ENCODE measurements around the gene TNFRSF8. TPM values are rescaled to one million over a fixed set of nuclear protein-coding genes. Genes with fewer than 3 reads are reported as not detected.

The TNFRSF8 gene
- total and polyA plus RNA-seq, 7 donors, result 0.68 to 1.8 (median 0.87) TPM; not detected in 1

DNA sequence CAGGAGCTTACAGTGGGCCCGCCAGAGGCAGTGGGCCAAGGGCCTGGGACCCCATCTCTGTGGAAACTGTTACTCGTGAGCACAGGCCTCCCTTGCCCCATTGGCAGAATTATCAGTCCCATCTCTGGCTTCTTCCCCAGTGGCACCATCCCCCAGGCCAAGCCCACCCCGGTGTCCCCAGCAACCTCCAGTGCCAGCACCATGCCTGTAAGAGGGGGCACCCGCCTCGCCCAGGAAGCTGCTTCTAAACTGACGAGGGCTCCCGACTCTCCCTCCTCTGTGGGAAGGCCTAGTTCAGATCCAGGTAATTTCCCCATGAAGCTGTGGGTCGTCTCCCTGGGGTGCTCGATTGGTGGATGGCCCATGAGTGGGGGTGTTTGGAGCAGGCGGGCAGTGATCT lies 46.8 kb downstream of the TNFRSF8 start:
- Histone ChIP-seq H3K36me3 (no peaks in the 10 kb centered on the region), H3K27me3 (peaks cover 0 to 6% (median 0%) of the 10 kb centered on the region in 3 donors), H3K4me3 (no peak overlapping the region), H3K9me3 (no peaks in the 10 kb centered on the region), H3K4me1 (no peaks in the 10 kb centered on the region), H3K27ac (no peak overlapping the region)
- 91 to 94% methylated on average over 10 of the region's 10 CpGs for WGBS, 2 donors
- TF ChIP-seq, protein P1, sequence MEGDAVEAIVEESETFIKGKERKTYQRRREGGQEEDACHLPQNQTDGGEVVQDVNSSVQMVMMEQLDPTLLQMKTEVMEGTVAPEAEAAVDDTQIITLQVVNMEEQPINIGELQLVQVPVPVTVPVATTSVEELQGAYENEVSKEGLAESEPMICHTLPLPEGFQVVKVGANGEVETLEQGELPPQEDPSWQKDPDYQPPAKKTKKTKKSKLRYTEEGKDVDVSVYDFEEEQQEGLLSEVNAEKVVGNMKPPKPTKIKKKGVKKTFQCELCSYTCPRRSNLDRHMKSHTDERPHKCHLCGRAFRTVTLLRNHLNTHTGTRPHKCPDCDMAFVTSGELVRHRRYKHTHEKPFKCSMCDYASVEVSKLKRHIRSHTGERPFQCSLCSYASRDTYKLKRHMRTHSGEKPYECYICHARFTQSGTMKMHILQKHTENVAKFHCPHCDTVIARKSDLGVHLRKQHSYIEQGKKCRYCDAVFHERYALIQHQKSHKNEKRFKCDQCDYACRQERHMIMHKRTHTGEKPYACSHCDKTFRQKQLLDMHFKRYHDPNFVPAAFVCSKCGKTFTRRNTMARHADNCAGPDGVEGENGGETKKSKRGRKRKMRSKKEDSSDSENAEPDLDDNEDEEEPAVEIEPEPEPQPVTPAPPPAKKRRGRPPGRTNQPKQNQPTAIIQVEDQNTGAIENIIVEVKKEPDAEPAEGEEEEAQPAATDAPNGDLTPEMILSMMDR (IDR thresholded peaks at IDR 0.05), result no peak
- TF ChIP-seq POLR2AphosphoS5 (IDR thresholded peaks at IDR 0.05) (no peak), POLR2A (IDR thresholded peaks at IDR 0.05) (no peak), EP300 (IDR thresholded peaks at IDR 0.05) (no peak)
- no peak for DNase-seq
- intact Hi-C loops (cut with DNase I), result no loop called here

DNA sequence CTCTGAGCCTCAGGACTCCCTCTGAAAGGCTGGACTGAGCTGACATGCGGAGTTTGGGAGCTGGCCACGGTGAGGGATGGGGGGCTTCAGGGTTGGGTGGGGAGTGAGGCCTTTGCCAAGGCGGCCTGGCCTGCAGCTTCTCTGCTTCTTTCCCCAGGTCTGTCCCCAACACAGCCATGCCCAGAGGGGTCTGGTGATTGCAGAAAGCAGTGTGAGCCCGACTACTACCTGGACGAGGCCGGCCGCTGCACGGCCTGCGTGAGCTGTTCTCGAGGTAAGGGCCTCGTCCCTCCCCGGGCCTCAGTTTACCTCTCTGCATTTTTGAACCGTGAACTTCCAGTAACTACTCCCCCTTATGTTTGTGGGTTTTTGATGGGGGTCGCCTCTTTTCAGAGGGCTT lies 48.6 kb downstream of the TNFRSF8 start:
- Histone ChIP-seq H3K9me3 (no peaks in the 10 kb centered on the region), H3K27me3 (peaks cover 0 to 3% (median 0%) of the 10 kb centered on the region in 3 donors), H3K36me3 (no peaks in the 10 kb centered on the region), H3K4me3 (no peak overlapping the region), H3K27ac (peak overlapping the region in 1 of 4 donors; percentile 37), H3K4me1 (no peaks in the 10 kb centered on the region)
- DNase-seq, result no peak
- WGBS, 2 donors, result 92 to 94% methylated on average over 14 of the region's 14 CpGs
- TF ChIP-seq EP300 (IDR thresholded peaks at IDR 0.05) (no peak), POLR2A (IDR thresholded peaks at IDR 0.05) (no peak), POLR2AphosphoS5 (IDR thresholded peaks at IDR 0.05) (no peak)
- TF ChIP-seq, protein P1 (IDR thresholded peaks at IDR 0.05), result no peak
- intact Hi-C loops (cut with DNase I), result no loop called here

DNA sequence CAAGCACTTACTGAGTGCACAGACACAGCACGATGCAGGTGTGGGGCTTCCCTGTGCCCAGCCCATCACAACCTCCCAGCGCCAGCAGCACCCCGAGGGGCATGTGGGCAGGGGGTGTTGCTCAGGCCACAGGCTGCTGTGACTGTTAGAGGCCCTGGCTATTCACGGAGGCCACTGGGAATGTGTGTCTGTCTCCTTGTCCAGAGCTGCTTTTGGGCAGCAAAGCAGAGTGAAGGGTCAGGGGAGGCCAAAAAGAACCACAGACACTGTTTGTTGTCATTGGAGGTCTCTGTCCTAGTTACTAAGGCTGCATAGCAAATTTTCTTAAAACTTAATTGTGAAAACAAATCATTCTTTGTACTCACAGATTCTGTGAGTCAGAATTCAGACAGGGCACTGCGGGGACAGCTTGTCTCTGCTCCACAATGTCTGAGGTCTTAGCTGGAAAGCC lies 49.6 kb downstream of the TNFRSF8 start:
- no peaks in the 10 kb centered on the region for H3K4me1 ChIP-seq
- peak overlapping the region in 3 of 4 donors; percentile 14 to 37 (median 25) for H3K27ac ChIP-seq
- no peaks in the 10 kb centered on the region for H3K27me3 ChIP-seq
- WGBS, 2 donors, result 79 to 83% methylated on average over 5 of the region's 5 CpGs
- H3K36me3 ChIP-seq, result no peaks in the 10 kb centered on the region
- TF ChIP-seq POLR2A (IDR thresholded peaks at IDR 0.05) (no peak), EP300 (IDR thresholded peaks at IDR 0.05) (no peak), POLR2AphosphoS5 (IDR thresholded peaks at IDR 0.05) (peak in 1 of 4 donors; percentile 6)
- TF ChIP-seq, protein P1 (IDR thresholded peaks at IDR 0.05), result no peak
- DNase-seq, result no peak
- H3K9me3 ChIP-seq, result no peaks in the 10 kb centered on the region
- no peak overlapping the region for H3K4me3 ChIP-seq
- intact Hi-C loops (cut with DNase I), result no loop called here

- intact Hi-C loops (cut with DNase I), result no loop called here
- Histone ChIP-seq H3K4me3 (no peak overlapping the region), H3K27me3 (no peaks in the 10 kb centered on the region), H3K9me3 (no peaks in the 10 kb centered on the region), H3K4me1 (no peaks in the 10 kb centered on the region), H3K36me3 (no peaks in the 10 kb centered on the region), H3K27ac (peak overlapping the region in 1 of 4 donors; percentile 7)
- TF ChIP-seq POLR2AphosphoS5 (IDR thresholded peaks at IDR 0.05) (no peak), EP300 (IDR thresholded peaks at IDR 0.05) (no peak), POLR2A (IDR thresholded peaks at IDR 0.05) (no peak)
- TF ChIP-seq, protein P1 (IDR thresholded peaks at IDR 0.05), result no peak
- no peak for DNase-seq
- 79 to 81% methylated on average over 7 of the region's 7 CpGs for WGBS, 2 donors
Observed at GRCh38 chr1:12113433-12114339, 50.6 kb downstream of the TNFRSF8 start.
